IPS-20b (cell line): ENCODE measurements around the gene SMIM21.

ENCODE experiments used
- H3K27ac ChIP-seq: one replicate; pipeline ENCODE4 v1.5.1; 2013; ENCODE audit warnings: low read length
- H3K27me3 ChIP-seq: 2 replicates; pipeline ENCODE4 v1.6.1; 2013; ENCODE audit warnings: mild to moderate bottlenecking, low read length, inconsistent platforms; ENCODE audit not compliant: insufficient read depth
- H3K36me3 ChIP-seq: 2 replicates; pipeline ENCODE4 v1.6.1; 2013; ENCODE audit warnings: low read depth, mild to moderate bottlenecking, inconsistent platforms, low read length, moderate library complexity; ENCODE audit not compliant: insufficient read depth
- H3K4me1 ChIP-seq: 2 replicates; pipeline ENCODE4 v1.6.1; 2013; ENCODE audit warnings: mild to moderate bottlenecking, control low read depth, inconsistent platforms, low read length, moderate library complexity; ENCODE audit not compliant: insufficient read depth
- H3K4me3 ChIP-seq: 2 replicates; pipeline ENCODE4 v1.5.1; 2013; ENCODE audit warnings: mild to moderate bottlenecking, low read length, inconsistent platforms
- H3K9ac ChIP-seq: 2 replicates; pipeline ENCODE4 v1.6.1; 2013; ENCODE audit warnings: low read depth, mild to moderate bottlenecking, inconsistent platforms, low read length, moderate library complexity
- H3K9me3 ChIP-seq: 2 replicates; pipeline ENCODE4 v1.6.1; 2013; ENCODE audit warnings: mild to moderate bottlenecking, low read depth, low read length, inconsistent platforms; ENCODE audit not compliant: insufficient read depth

SMIM21 gene

GRCh38 chr18:75393721-75394120 is 33.8 kb downstream of the SMIM21 start:
- no peak overlapping the region for H3K27ac ChIP-seq
- no peaks in the 10 kb centered on the region for H3K4me1 ChIP-seq
- H3K9me3 ChIP-seq, result no peaks in the 10 kb centered on the region
- no peak overlapping the region for H3K4me3 ChIP-seq
- H3K9ac ChIP-seq, result no peak overlapping the region
- no peaks in the 10 kb centered on the region for H3K27me3 ChIP-seq
- H3K36me3 ChIP-seq, result no peaks in the 10 kb centered on the region

- no peaks in the 10 kb centered on the region for H3K36me3 ChIP-seq
- H3K4me3 ChIP-seq, result no peak overlapping the region
- no peaks in the 10 kb centered on the region for H3K4me1 ChIP-seq
- H3K9ac ChIP-seq, result no peak overlapping the region
- no peaks in the 10 kb centered on the region for H3K9me3 ChIP-seq
- H3K27me3 ChIP-seq, result no peaks in the 10 kb centered on the region
- H3K27ac ChIP-seq, result no peak overlapping the region
These were observed 35.3 kb downstream of the SMIM21 start for GRCh38 chr18:75392226-75392578.

GRCh38 chr18:75391279-75392225 is 36.0 kb downstream of the SMIM21 start:
- Histone ChIP-seq H3K4me3 (no peak overlapping the region), H3K36me3 (no peaks in the 10 kb centered on the region), H3K9ac (no peak overlapping the region), H3K27ac (no peak overlapping the region), H3K4me1 (no peaks in the 10 kb centered on the region), H3K9me3 (no peaks in the 10 kb centered on the region), H3K27me3 (no peaks in the 10 kb centered on the region)

- Histone ChIP-seq H3K27ac (no peak overlapping the region), H3K27me3 (no peaks in the 10 kb centered on the region), H3K36me3 (no peaks in the 10 kb centered on the region), H3K9ac (no peak overlapping the region), H3K9me3 (no peaks in the 10 kb centered on the region), H3K4me3 (no peak overlapping the region), H3K4me1 (no peaks in the 10 kb centered on the region)
These were observed 36.6 kb downstream of the SMIM21 start for GRCh38 chr18:75390854-75391253.

- H3K27me3 ChIP-seq, result no peaks in the 10 kb centered on the region
- no peak overlapping the region for H3K4me3 ChIP-seq
- no peaks in the 10 kb centered on the region for H3K4me1 ChIP-seq
- no peaks in the 10 kb centered on the region for H3K9me3 ChIP-seq
- no peak overlapping the region for H3K9ac ChIP-seq
- H3K36me3 ChIP-seq, result no peaks in the 10 kb centered on the region
- H3K27ac ChIP-seq, result no peak overlapping the region
These were observed 43.4 kb downstream of the SMIM21 start for GRCh38 chr18:75384144-75384543.

GRCh38 chr18:75378376-75379315 is 48.9 kb downstream of the SMIM21 start:
- no peaks in the 10 kb centered on the region for H3K4me1 ChIP-seq
- H3K9me3 ChIP-seq, result no peaks in the 10 kb centered on the region
- no peak overlapping the region for H3K4me3 ChIP-seq
- no peaks in the 10 kb centered on the region for H3K27me3 ChIP-seq
- no peak overlapping the region for H3K27ac ChIP-seq
- no peak overlapping the region for H3K9ac ChIP-seq
- no peaks in the 10 kb centered on the region for H3K36me3 ChIP-seq

GRCh38 chr18:75377926-75378325 is 49.6 kb downstream of the SMIM21 start:
- no peak overlapping the region for H3K9ac ChIP-seq
- no peak overlapping the region for H3K4me3 ChIP-seq
- H3K27me3 ChIP-seq, result no peaks in the 10 kb centered on the region
- H3K27ac ChIP-seq, result no peak overlapping the region
- H3K36me3 ChIP-seq, result no peaks in the 10 kb centered on the region
- H3K9me3 ChIP-seq, result no peaks in the 10 kb centered on the region
- no peaks in the 10 kb centered on the region for H3K4me1 ChIP-seq

- H3K36me3 ChIP-seq, result no peaks in the 10 kb centered on the region
- H3K9ac ChIP-seq, result no peak overlapping the region
- no peak overlapping the region for H3K27ac ChIP-seq
- H3K27me3 ChIP-seq, result no peaks in the 10 kb centered on the region
- no peaks in the 10 kb centered on the region for H3K9me3 ChIP-seq
- H3K4me1 ChIP-seq, result no peaks in the 10 kb centered on the region
- H3K4me3 ChIP-seq, result no peak overlapping the region
These were observed 50.2 kb downstream of the SMIM21 start for GRCh38 chr18:75377258-75377657.

GRCh38 chr18:75376004-75376403 is 51.5 kb downstream of the SMIM21 start:
- no peaks in the 10 kb centered on the region for H3K36me3 ChIP-seq
- no peak overlapping the region for H3K9ac ChIP-seq
- no peaks in the 10 kb centered on the region for H3K9me3 ChIP-seq
- H3K4me3 ChIP-seq, result no peak overlapping the region
- H3K27ac ChIP-seq, result no peak overlapping the region
- H3K27me3 ChIP-seq, result no peaks in the 10 kb centered on the region
- no peaks in the 10 kb centered on the region for H3K4me1 ChIP-seq

- Histone ChIP-seq H3K4me1 (no peaks in the 10 kb centered on the region), H3K27me3 (no peaks in the 10 kb centered on the region), H3K27ac (no peak overlapping the region), H3K9ac (no peak overlapping the region), H3K4me3 (no peak overlapping the region), H3K9me3 (no peaks in the 10 kb centered on the region), H3K36me3 (no peaks in the 10 kb centered on the region)
These were observed 52.2 kb downstream of the SMIM21 start for GRCh38 chr18:75375341-75375740.

- Histone ChIP-seq H3K9ac (no peak overlapping the region), H3K36me3 (no peaks in the 10 kb centered on the region), H3K27me3 (no peaks in the 10 kb centered on the region), H3K27ac (no peak overlapping the region), H3K4me3 (no peak overlapping the region), H3K4me1 (no peaks in the 10 kb centered on the region), H3K9me3 (no peaks in the 10 kb centered on the region)
These were observed 53.0 kb downstream of the SMIM21 start for GRCh38 chr18:75374466-75374865.
